ENCODE results near the gene ETNK2. TPM values are rescaled to one million over a fixed set of nuclear protein-coding genes. Genes with fewer than 3 reads are reported as not detected.

The ETNK2 gene
- total RNA-seq, 1 experiment from 2014 or later = 44.3 TPM

- Histone ChIP-seq H3K36me3 (replicated peaks; ENCODE audit: control insufficient read depth, insufficient read depth, low read length) (peaks cover 23% of the 10 kb centered on the region), H3K27me3 (ENCODE audit: control insufficient read depth, insufficient read depth, low read length) (no peaks in the 10 kb centered on the region), H3K4me3 (ENCODE audit: insufficient read depth, low read depth, low read length) (peak overlapping the region; percentile 20; the same call in 1 of the 2 replicates)
- peak; percentile 98 for DNase-seq
Observed at GRCh38 chr1:204128964-204129896, 22.6 kb downstream of the ETNK2 start.

GRCh38 chr1:204128464-204128963 lies 23.3 kb downstream of the ETNK2 start:
- Histone ChIP-seq H3K4me3 (ENCODE audit: insufficient read depth, low read depth, low read length) (no peak overlapping the region), H3K27me3 (ENCODE audit: control insufficient read depth, insufficient read depth, low read length) (no peaks in the 10 kb centered on the region), H3K36me3 (replicated peaks; ENCODE audit: control insufficient read depth, insufficient read depth, low read length) (peaks cover 26% of the 10 kb centered on the region)
- DNase-seq = no peak

GRCh38 chr1:204127597-204128242 lies 24.1 kb downstream of the ETNK2 start:
- Histone ChIP-seq H3K27me3 (ENCODE audit: control insufficient read depth, insufficient read depth, low read length) (no peaks in the 10 kb centered on the region), H3K36me3 (replicated peaks; ENCODE audit: control insufficient read depth, insufficient read depth, low read length) (peaks cover 32% of the 10 kb centered on the region), H3K4me3 (ENCODE audit: insufficient read depth, low read depth, low read length) (no peak overlapping the region)
- DNase-seq = peak; percentile 88

GRCh38 chr1:204126956-204127355 lies 24.9 kb downstream of the ETNK2 start:
- H3K27me3 ChIP-seq (ENCODE audit: control insufficient read depth, insufficient read depth, low read length) = no peaks in the 10 kb centered on the region
- no peak overlapping the region for H3K4me3 ChIP-seq (ENCODE audit: insufficient read depth, low read depth, low read length)
- no peak for DNase-seq

GRCh38 chr1:204126386-204126785 lies 25.5 kb downstream of the ETNK2 start:
- no peak for DNase-seq
- no peak overlapping the region for H3K4me3 ChIP-seq (ENCODE audit: insufficient read depth, low read depth, low read length)
- H3K27me3 ChIP-seq (ENCODE audit: control insufficient read depth, insufficient read depth, low read length) = no peaks in the 10 kb centered on the region
- peaks cover 38% of the 10 kb centered on the region for H3K36me3 ChIP-seq (replicated peaks; ENCODE audit: control insufficient read depth, insufficient read depth, low read length)

More at GRCh38 chr1:204126956-204127355, 24.9 kb downstream of the ETNK2 start:
- peaks cover 35% of the 10 kb centered on the region for H3K36me3 ChIP-seq (replicated peaks; ENCODE audit: control insufficient read depth, insufficient read depth, low read length)

GRCh38 chr1:204125759-204126351 lies 26.0 kb downstream of the ETNK2 start:
- DNase-seq = no peak
- peaks cover 40% of the 10 kb centered on the region for H3K36me3 ChIP-seq (replicated peaks; ENCODE audit: control insufficient read depth, insufficient read depth, low read length)
- H3K4me3 ChIP-seq (ENCODE audit: insufficient read depth, low read depth, low read length) = no peak overlapping the region
- no peaks in the 10 kb centered on the region for H3K27me3 ChIP-seq (ENCODE audit: control insufficient read depth, insufficient read depth, low read length)

GRCh38 chr1:204124639-204125038 lies 27.2 kb downstream of the ETNK2 start:
- Histone ChIP-seq H3K4me3 (ENCODE audit: insufficient read depth, low read depth, low read length) (no peak overlapping the region), H3K36me3 (replicated peaks; ENCODE audit: control insufficient read depth, insufficient read depth, low read length) (peaks cover 47% of the 10 kb centered on the region), H3K27me3 (ENCODE audit: control insufficient read depth, insufficient read depth, low read length) (no peaks in the 10 kb centered on the region)
- DNase-seq = no peak

GRCh38 chr1:204123376-204123775 lies 28.5 kb downstream of the ETNK2 start:
- Histone ChIP-seq H3K4me3 (ENCODE audit: insufficient read depth, low read depth, low read length) (no peak overlapping the region), H3K36me3 (replicated peaks; ENCODE audit: control insufficient read depth, insufficient read depth, low read length) (peaks cover 52% of the 10 kb centered on the region), H3K27me3 (ENCODE audit: control insufficient read depth, insufficient read depth, low read length) (no peaks in the 10 kb centered on the region)
- peak; percentile 93 for DNase-seq

GRCh38 chr1:204121840-204122555 lies 29.8 kb downstream of the ETNK2 start:
- Histone ChIP-seq H3K36me3 (replicated peaks; ENCODE audit: control insufficient read depth, insufficient read depth, low read length) (peaks cover 56% of the 10 kb centered on the region), H3K27me3 (ENCODE audit: control insufficient read depth, insufficient read depth, low read length) (no peaks in the 10 kb centered on the region), H3K4me3 (ENCODE audit: insufficient read depth, low read depth, low read length) (no peak overlapping the region)
- DNase-seq = no peak

GRCh38 chr1:204116539-204116938 lies 35.3 kb downstream of the ETNK2 start:
- Histone ChIP-seq H3K36me3 (replicated peaks; ENCODE audit: control insufficient read depth, insufficient read depth, low read length) (peaks cover 33% of the 10 kb centered on the region), H3K27me3 (ENCODE audit: control insufficient read depth, insufficient read depth, low read length) (no peaks in the 10 kb centered on the region), H3K4me3 (ENCODE audit: insufficient read depth, low read depth, low read length) (no peak overlapping the region)
- DNase-seq = no peak

GRCh38 chr1:204115116-204115515 lies 36.7 kb downstream of the ETNK2 start:
- Histone ChIP-seq H3K36me3 (replicated peaks; ENCODE audit: control insufficient read depth, insufficient read depth, low read length) (peaks cover 25% of the 10 kb centered on the region), H3K27me3 (ENCODE audit: control insufficient read depth, insufficient read depth, low read length) (no peaks in the 10 kb centered on the region), H3K4me3 (ENCODE audit: insufficient read depth, low read depth, low read length) (no peak overlapping the region)
- no peak for DNase-seq

- H3K27me3 ChIP-seq (ENCODE audit: control insufficient read depth, insufficient read depth, low read length) = no peaks in the 10 kb centered on the region
- no peak overlapping the region for H3K4me3 ChIP-seq (ENCODE audit: insufficient read depth, low read depth, low read length)
- DNase-seq = no peak
- H3K36me3 ChIP-seq (replicated peaks; ENCODE audit: control insufficient read depth, insufficient read depth, low read length) = peaks cover 24% of the 10 kb centered on the region
Observed at GRCh38 chr1:204114606-204115005, 37.2 kb downstream of the ETNK2 start.

- no peak for DNase-seq
Observed at GRCh38 chr1:204113896-204114295, 37.9 kb downstream of the ETNK2 start.

More at GRCh38 chr1:204113896-204114295, 37.9 kb downstream of the ETNK2 start:
- H3K27me3 ChIP-seq (ENCODE audit: control insufficient read depth, insufficient read depth, low read length) = no peaks in the 10 kb centered on the region
- no peak overlapping the region for H3K4me3 ChIP-seq (ENCODE audit: insufficient read depth, low read depth, low read length)
- peaks cover 21% of the 10 kb centered on the region for H3K36me3 ChIP-seq (replicated peaks; ENCODE audit: control insufficient read depth, insufficient read depth, low read length)
